Caco-2 (cell line): Measurements from ENCODE around the gene MYO16. TPM values are rescaled to one million over a fixed set of nuclear protein-coding genes. Genes with fewer than 3 reads are reported as not detected.

Experiments used
- BruUV-seq: library from RNA; stranded (reverse); fragments of 400-500 nt; replicated peaks from 2 replicates; lab custom pipeline; 2021; lab: Mats Ljungman, UMichigan
- CTCF ChIA-PET: fragments of 300-600 bp; sonication (Branson Sonifier 250); formaldehyde crosslinking; loops from one replicate; lab custom pipeline; 2022; ENCODE audit warnings: antibody characterized with exemption; lab: Charles Lee
- POLR2A ChIA-PET: fragments of 300-600 bp; sonication (Branson Sonifier 250); formaldehyde crosslinking; loops from one replicate; lab custom pipeline; 2022; ENCODE audit warnings: antibody characterized with exemption; lab: Charles Lee
- DNase-seq, 2 experiments: peaks; one replicate each; pipeline versions ENCODE4 v3.0.0 to v3.0.0-alpha.2; 2020 to 2022
- H3K27me3 ChIP-seq: replicated peaks from 2 replicates; pipeline ENCODE4 v1.6.0; 2011; ENCODE audit warnings: low read length; ENCODE audit not compliant: control insufficient read depth, insufficient read depth
- H3K36me3 ChIP-seq: 2 replicates; pipeline ENCODE4 v1.5.1; 2011; ENCODE audit warnings: low read length; ENCODE audit not compliant: control insufficient read depth, insufficient read depth
- H3K4me1 ChIP-seq: fragments of 250-450 bp; sonication (Bioruptor Pico); 2 replicates; pipeline ENCODE4 v1.5.1; 2020; ENCODE audit warnings: mild to moderate bottlenecking
- H3K4me3 ChIP-seq: 2 replicates; pipeline ENCODE4 v1.5.1; 2011; ENCODE audit warnings: low read depth, mild to moderate bottlenecking, control low read depth, low read length
- H3K9me3 ChIP-seq: fragments of 250-450 bp; sonication (Bioruptor Pico); 2 replicates; pipeline ENCODE4 v1.5.1; 2020; ENCODE audit warnings: mild to moderate bottlenecking, moderate library complexity
- H3K27ac Mint-ChIP-seq: one replicate; pipeline ENCODE4 v1.8.0; 2022; ENCODE audit warnings: mixed read lengths; ENCODE audit not compliant: unreplicated experiment
- H3K27me3 Mint-ChIP-seq: one replicate; pipeline ENCODE4 v1.8.0; 2022; ENCODE audit warnings: mixed read lengths; ENCODE audit not compliant: insufficient read depth, unreplicated experiment
- H3K36me3 Mint-ChIP-seq: one replicate; pipeline ENCODE4 v1.8.0; 2022; ENCODE audit warnings: mild to moderate bottlenecking, mixed read lengths; ENCODE audit not compliant: insufficient read depth, unreplicated experiment
- H3K4me1 Mint-ChIP-seq: one replicate; pipeline ENCODE4 v1.8.0; 2022; ENCODE audit warnings: low read depth, mixed read lengths; ENCODE audit not compliant: unreplicated experiment
- H3K4me3 Mint-ChIP-seq: one replicate; pipeline ENCODE4 v1.8.0; 2022; ENCODE audit warnings: mild to moderate bottlenecking, moderate library complexity, mixed read lengths; ENCODE audit not compliant: unreplicated experiment
- H3K9me3 Mint-ChIP-seq: one replicate; pipeline ENCODE4 v1.8.0; 2022; ENCODE audit warnings: mixed read lengths; ENCODE audit not compliant: unreplicated experiment
- CTCF ChIP-seq, 2 experiments: fragments of 200-600 bp in 1 of 2; IDR thresholded peaks; 1 replicate in 1 of 2; 2 replicates in 1 of 2; pipeline versions ENCODE4 v1.5.1 to v1.8.0; 2011 to 2022; ENCODE audit warnings: antibody characterized with exemption in 1 of 2, control low read depth in 1 of 2, inconsistent platforms in 1 of 2, low read depth in 1 of 2, low read length in 1 of 2, mild to moderate bottlenecking in 1 of 2, moderate library complexity in 1 of 2; ENCODE audit not compliant: insufficient read depth in 1 of 2, severe bottlenecking in 1 of 2, unreplicated experiment in 1 of 2
- intact Hi-C: fragments of 100-400 bp; cut with micrococcal nuclease; formaldehyde crosslinking; loops from one replicate; pipeline ENCODE4 v1.10.0; 2022; ENCODE audit not compliant: unreplicated experiment
- total RNA-seq: library from RNA; stranded (reverse); gene quantifications from 2 replicates; pipeline ENCODE4 v1.2.3, GENCODE V29; 2022

The MYO16 gene
- total RNA-seq, 1 experiment from 2014 or later = not detected

DNA sequence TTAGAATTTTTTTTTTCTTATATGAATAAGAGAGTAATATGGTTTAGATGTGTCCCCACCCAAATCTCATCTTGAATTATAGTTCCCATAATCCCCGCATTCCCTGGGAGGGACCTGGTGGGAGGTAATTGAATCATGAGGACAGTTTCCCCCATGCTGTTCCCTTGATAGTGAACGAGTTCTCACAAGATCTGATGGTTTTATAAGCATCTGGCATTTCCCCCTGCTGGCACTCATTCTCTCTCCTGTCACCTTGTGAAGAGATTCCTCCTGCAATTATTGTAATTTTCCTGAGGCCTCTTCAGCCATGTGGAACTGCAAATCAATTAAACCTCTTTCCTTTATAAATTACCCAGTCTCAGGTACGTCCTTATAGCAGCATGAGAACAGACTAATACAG, 205.7 kb downstream of the MYO16 start:
- H3K9me3 Mint-ChIP-seq = no peaks in the 10 kb centered on the region
- no peaks in the 10 kb centered on the region for H3K27me3 Mint-ChIP-seq
- peaks cover 13% of the 10 kb centered on the region for H3K4me1 Mint-ChIP-seq
- H3K4me3 ChIP-seq = no peak overlapping the region
- no peak for DNase-seq
- H3K4me3 Mint-ChIP-seq = no peak overlapping the region
- peak overlapping the region; percentile 36 for H3K27ac Mint-ChIP-seq
- peaks cover 16% of the 10 kb centered on the region for H3K4me1 ChIP-seq
- H3K36me3 Mint-ChIP-seq = no peaks in the 10 kb centered on the region
- ChIA-PET POLR2A (no interaction called here), CTCF (no interaction called here)
- no peak for TF ChIP-seq CTCF (IDR thresholded peaks at IDR 0.05; ENCODE audit: insufficient read depth in 1 of 2, low read depth in 1 of 2, low read length in 1 of 2, severe bottlenecking in 1 of 2, unreplicated experiment in 1 of 2)
- no peaks in the 10 kb centered on the region for H3K36me3 ChIP-seq
- intact Hi-C loops = loop anchor here (2.0 kb wide), 1 partner anchor 24 kb away; no protein-coding TSS in a partner anchor
- H3K27me3 ChIP-seq = no peaks in the 10 kb centered on the region
- BruUV-seq = no TSS peak
- H3K9me3 ChIP-seq = no peaks in the 10 kb centered on the region

DNA sequence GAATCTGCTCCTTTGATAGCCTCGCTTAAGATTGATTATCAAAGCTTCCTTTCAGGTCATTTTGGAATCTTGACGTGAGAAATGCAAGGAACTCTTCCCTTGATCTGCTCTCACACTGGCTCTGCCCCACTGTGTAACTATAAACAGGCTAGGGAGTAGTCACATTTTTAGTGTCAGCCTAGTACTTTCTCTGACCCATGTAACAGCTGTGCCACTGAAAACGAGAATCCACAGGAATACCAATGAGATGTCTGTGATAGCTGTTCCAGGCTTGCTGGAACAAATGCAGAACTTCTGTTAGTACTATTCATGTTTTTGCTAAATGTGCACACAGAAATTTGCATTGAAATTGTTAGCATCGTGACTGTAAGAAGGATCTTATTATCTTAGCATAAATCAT, 221.3 kb downstream of the MYO16 start:
- Mint-ChIP-seq H3K27me3 (peaks cover 13% of the 10 kb centered on the region), H3K9me3 (no peaks in the 10 kb centered on the region), H3K27ac (no peak overlapping the region), H3K36me3 (no peaks in the 10 kb centered on the region), H3K4me1 (peaks cover 17% of the 10 kb centered on the region), H3K4me3 (no peak overlapping the region)
- Histone ChIP-seq H3K4me3 (no peak overlapping the region), H3K36me3 (no peaks in the 10 kb centered on the region), H3K4me1 (no peaks in the 10 kb centered on the region), H3K9me3 (no peaks in the 10 kb centered on the region), H3K27me3 (no peaks in the 10 kb centered on the region)
- BruUV-seq = no TSS peak
- POLR2A ChIA-PET = no interaction called here
- TF ChIP-seq CTCF (IDR thresholded peaks at IDR 0.05; ENCODE audit: insufficient read depth in 1 of 2, low read depth in 1 of 2, low read length in 1 of 2, severe bottlenecking in 1 of 2, unreplicated experiment in 1 of 2) = no peak
- no peak for DNase-seq
- intact Hi-C loops = no loop called here
- CTCF ChIA-PET = no interaction called here

DNA sequence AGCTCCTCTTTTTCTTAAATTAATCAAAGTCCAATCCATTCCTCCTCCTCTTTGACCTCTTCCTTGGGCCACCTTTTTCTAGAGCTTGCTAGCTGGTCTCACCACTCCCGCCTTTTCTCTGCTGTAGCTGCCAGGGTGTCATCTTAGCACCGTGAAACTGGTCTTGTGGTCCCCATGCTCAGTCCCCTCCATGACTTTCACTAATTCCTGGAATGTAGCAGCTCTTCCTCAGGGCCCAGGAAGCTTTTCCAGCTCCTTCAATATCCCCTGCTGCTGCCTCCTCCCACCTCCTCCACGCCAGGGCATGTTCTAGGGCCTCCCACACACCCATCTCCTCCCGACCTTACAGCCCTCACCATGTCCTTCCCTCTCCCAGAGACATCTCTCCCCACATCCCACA, 222.2 kb downstream of the MYO16 start:
- Mint-ChIP-seq H3K27ac (no peak overlapping the region), H3K4me1 (peaks cover 17% of the 10 kb centered on the region), H3K36me3 (no peaks in the 10 kb centered on the region), H3K4me3 (no peak overlapping the region), H3K9me3 (no peaks in the 10 kb centered on the region), H3K27me3 (peaks cover 13% of the 10 kb centered on the region)
- H3K9me3 ChIP-seq = no peaks in the 10 kb centered on the region
- intact Hi-C loops = no loop called here
- DNase-seq = no peak
- no peak for TF ChIP-seq CTCF (IDR thresholded peaks at IDR 0.05; ENCODE audit: insufficient read depth in 1 of 2, low read depth in 1 of 2, low read length in 1 of 2, severe bottlenecking in 1 of 2, unreplicated experiment in 1 of 2)
- CTCF ChIA-PET = no interaction called here
- no TSS peak for BruUV-seq
- no peaks in the 10 kb centered on the region for H3K27me3 ChIP-seq
- no peak overlapping the region for H3K4me3 ChIP-seq
- H3K36me3 ChIP-seq = no peaks in the 10 kb centered on the region
- POLR2A ChIA-PET = no interaction called here
- H3K4me1 ChIP-seq = no peaks in the 10 kb centered on the region
